Peyer's patch (tissue), 4 donors: ENCODE data around the gene CPNE2.
"Not testable (repeated sequence)": the region's sequence is repeated elsewhere in the genome, so short reads cannot be mapped to it uniquely, and the experiment has no call there.

ENCODE experiments used
- POLR2A ChIP-seq, 2 donors: fragments of 450-650 bp; IDR thresholded peaks; one replicate each; pipeline ENCODE4 v1.5.1; 2017; ENCODE audit warnings: antibody characterized with exemption in 2 of 2, mild to moderate bottlenecking in 2 of 2, moderate library complexity in 2 of 2
- TF ChIP-seq, protein P1 (sequence below), 6 experiments: fragments of 450-650 bp in 4 of 6; fragments of 200-600 bp in 2 of 6; sonication (generic) in 1 of 6; IDR thresholded peaks; one replicate each; pipeline ENCODE4 v1.5.1; 2017 to 2019; ENCODE audit warnings: antibody characterized with exemption in 6 of 6, mild to moderate bottlenecking in 3 of 6, moderate library complexity in 1 of 6

DNA sequence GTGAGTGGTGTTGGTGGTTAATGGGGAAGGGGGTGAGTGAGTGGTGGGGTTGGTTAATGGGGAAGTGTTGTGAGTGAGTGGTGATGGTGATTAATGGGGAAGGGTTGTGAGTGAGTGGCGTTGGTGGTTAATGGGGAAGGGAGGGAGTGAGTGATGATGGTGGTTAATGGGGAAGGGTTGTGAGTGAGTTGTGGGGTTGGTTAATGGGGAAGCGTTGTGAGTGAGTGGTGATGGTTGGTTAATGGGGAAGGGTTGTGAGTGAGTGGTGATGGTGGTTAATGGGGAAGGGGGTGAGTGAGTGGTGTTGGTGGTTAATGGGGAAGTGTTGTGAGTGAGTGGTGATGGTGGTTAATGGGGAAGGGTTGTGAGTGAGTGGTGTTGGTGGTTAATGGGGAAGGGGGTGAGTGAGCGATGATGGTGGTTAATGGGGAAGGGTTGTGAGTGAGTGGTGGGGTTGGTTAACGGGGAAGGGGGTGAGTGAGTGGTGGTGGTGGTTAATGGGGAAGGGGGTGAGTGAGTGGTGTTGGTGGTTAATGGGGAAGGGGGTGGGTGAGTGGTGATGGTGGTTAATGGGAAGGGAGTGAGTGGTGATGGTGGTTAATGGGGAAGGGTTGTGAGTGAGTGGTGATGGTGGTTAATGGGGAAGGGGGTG is 21.2 kb upstream of the CPNE2 start:
- TF ChIP-seq, protein P1, sequence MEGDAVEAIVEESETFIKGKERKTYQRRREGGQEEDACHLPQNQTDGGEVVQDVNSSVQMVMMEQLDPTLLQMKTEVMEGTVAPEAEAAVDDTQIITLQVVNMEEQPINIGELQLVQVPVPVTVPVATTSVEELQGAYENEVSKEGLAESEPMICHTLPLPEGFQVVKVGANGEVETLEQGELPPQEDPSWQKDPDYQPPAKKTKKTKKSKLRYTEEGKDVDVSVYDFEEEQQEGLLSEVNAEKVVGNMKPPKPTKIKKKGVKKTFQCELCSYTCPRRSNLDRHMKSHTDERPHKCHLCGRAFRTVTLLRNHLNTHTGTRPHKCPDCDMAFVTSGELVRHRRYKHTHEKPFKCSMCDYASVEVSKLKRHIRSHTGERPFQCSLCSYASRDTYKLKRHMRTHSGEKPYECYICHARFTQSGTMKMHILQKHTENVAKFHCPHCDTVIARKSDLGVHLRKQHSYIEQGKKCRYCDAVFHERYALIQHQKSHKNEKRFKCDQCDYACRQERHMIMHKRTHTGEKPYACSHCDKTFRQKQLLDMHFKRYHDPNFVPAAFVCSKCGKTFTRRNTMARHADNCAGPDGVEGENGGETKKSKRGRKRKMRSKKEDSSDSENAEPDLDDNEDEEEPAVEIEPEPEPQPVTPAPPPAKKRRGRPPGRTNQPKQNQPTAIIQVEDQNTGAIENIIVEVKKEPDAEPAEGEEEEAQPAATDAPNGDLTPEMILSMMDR (IDR thresholded peaks at IDR 0.05): not testable (repeated sequence)
- not testable (repeated sequence) for TF ChIP-seq POLR2A (IDR thresholded peaks at IDR 0.05)
